ENCODE measurements around the gene ULK4. TPM values are rescaled to one million over a fixed set of nuclear protein-coding genes. Genes with fewer than 3 reads are reported as not detected.
"Not testable (repeated sequence)": the region's sequence is repeated elsewhere in the genome, so short reads cannot be mapped to it uniquely, and the experiment has no call there.

ULK4 gene
- total RNA-seq, 1 donor from 2014 or later: 13.3 TPM

GRCh38 chr3:41321642-41321980 is 640.3 kb downstream of the ULK4 start:
- ATAC-seq: no peak
- DNase-seq (ENCODE audit: low spot score): no peak
- intact Hi-C loops (cut with DNase I): no loop called here

- intact Hi-C loops (cut with DNase I): no loop called here
- DNase-seq (ENCODE audit: low spot score) (no peak), ATAC-seq (no peak)
Measured at GRCh38 chr3:41320953-41321641, 640.8 kb downstream of the ULK4 start.

GRCh38 chr3:41318520-41318919 is 643.4 kb downstream of the ULK4 start:
- ATAC-seq (no peak), DNase-seq (ENCODE audit: low spot score) (no peak)
- intact Hi-C loops (cut with DNase I): no loop called here

- intact Hi-C loops (cut with DNase I): no loop called here
- ATAC-seq: no peak
Measured at GRCh38 chr3:41317718-41318117, 644.2 kb downstream of the ULK4 start.

DNA sequence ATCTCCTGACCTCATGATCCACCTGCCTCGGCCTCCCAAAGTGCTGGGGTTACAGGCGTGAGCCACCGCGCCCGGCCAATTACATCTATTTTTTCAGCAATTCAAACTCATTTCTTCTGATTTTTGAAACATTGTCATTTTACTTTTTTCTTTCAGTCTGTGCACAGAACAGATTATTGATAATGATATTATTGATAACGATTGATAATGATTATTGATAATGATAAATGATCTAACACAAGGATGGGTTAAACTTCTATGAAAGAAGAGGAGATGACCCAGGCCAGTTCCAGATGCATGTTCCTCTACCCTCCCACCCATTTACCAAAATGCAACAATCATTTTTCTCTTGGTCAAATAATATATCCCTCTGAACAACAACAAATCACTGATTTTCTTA is 644.6 kb downstream of the ULK4 start:
- no peak for ATAC-seq
- intact Hi-C loops (cut with DNase I): no loop called here
- no peak for DNase-seq (ENCODE audit: low spot score)

More at GRCh38 chr3:41317718-41318117, 644.2 kb downstream of the ULK4 start:
- DNase-seq (ENCODE audit: low spot score): no peak

DNA sequence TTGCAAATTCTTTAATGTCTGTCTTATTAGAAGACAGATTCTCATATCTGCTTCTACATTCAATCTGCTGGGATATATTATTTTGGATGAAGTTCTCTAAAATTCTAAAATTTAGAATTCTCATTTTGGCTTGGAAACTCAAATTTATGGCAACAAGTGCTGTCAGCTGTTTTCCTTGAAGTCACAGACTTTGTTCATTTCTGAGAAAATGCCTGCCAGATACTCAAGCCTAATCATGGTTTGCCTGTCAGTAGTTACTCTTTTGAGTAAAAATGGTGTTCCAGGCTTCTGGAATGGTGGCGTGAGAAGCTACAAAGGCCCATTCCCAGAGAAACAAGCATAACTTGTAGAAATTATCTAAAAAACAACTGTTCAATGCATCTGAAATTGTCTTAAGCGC is 646.8 kb downstream of the ULK4 start:
- no peak for DNase-seq (ENCODE audit: low spot score)
- no peak for ATAC-seq
- intact Hi-C loops (cut with DNase I): no loop called here

DNA sequence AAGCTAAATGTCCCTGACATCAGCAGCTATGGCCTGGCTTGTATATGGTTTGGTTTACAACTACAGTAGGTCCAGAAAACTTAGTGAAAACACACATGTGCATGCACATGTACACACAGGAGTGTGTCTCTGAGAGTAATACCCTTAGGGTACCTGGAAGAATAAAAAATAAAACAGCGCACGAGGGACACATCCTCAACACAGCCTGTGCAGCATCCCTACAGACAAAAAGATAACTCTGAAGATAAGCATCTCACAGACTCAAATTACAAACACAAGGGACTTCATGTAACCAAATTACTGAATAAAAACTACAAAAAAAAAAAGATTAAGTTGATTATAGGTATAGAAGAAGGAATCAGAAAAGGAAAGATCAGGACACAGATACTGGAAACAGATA is 653.8 kb downstream of the ULK4 start:
- no peak for ATAC-seq
- intact Hi-C loops (cut with DNase I): no loop called here
- DNase-seq (ENCODE audit: low spot score): no peak

DNA sequence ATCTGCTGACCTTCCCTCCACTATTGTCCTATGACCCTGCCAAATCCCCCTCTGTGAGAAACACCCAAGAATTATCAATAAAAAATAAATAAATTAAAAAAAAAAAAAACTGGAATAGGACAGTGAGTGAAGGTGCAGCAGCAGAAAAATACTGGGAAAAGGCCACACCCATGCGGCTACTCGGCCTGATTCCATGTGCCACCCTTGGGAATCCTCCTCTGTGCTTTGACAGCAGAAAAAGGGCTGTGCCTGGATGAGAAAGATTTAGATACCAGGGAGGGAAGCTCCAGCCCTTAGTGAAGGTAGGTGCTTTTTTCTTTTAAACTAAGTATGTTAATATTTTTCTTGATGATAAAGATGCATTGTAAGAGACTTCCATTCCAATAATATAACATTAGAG is 654.8 kb downstream of the ULK4 start:
- intact Hi-C loops (cut with DNase I): no loop called here
- peak; percentile 64 for ATAC-seq
- no peak for DNase-seq (ENCODE audit: low spot score)

GRCh38 chr3:41304593-41304992 is 657.3 kb downstream of the ULK4 start:
- ATAC-seq (no peak), DNase-seq (ENCODE audit: low spot score) (no peak)
- intact Hi-C loops (cut with DNase I): no loop called here

- no peak for ATAC-seq
- DNase-seq (ENCODE audit: low spot score): no peak
- intact Hi-C loops (cut with DNase I): no loop called here
Measured at GRCh38 chr3:41302295-41302694, 659.6 kb downstream of the ULK4 start.

DNA sequence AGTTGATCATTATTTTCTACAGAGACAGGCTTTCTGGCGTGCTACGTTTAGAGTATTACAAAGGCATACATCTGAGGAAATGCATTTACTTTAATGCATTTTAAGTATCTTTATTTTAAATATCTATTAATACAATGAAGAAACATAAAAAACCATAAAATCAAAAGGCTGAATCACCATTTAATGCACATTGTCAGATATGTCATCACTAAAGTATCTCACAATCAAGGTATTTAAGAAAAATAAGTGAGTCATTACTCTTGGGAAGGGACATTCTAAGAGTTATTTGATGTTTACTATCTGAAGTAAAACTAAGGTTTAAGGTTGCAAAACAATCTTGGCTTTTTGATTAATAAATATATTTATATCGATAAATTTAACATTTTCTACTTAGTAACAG is 660.4 kb downstream of the ULK4 start:
- DNase-seq (ENCODE audit: low spot score) (no peak), ATAC-seq (no peak)
- intact Hi-C loops (cut with DNase I): no loop called here

DNA sequence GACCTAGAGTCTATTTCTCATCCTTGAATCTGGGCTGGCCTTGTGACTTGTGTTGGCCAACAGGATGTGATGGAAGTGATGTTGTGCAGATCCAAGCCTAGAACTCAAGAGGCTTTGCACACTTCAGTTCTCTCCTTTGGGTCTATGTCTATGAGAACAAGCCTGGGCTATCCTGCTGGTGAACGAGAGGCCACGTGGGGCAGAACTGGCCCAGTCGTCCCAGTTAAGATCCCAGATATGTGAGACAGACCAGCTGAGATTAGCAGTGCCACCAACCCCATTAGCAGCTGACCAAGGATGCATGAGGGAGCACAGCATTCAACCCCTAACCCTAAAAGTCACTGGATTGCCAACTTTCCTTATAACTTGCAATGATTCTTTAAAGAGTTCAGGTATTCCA is 662.9 kb downstream of the ULK4 start:
- ATAC-seq (no peak), DNase-seq (ENCODE audit: low spot score) (no peak)
- intact Hi-C loops (cut with DNase I): no loop called here

DNA sequence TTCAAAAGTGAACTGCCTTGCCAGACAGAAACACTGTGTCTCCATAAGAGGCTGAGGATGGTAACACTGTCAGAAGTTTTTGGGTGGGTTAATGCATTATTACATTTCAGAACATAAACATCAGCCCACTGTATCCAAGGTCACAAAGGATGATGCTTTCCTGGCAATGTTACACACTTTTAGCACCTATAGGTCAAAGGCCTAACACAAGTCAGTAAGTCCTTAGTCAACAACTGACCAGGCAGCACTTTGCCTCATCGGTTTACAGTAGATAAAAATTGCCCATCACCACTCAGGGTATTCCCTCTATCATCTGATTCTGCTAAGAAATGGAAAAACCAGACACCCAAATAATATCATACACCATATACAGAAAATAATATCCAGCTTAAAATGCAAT is 664.2 kb downstream of the ULK4 start:
- DNase-seq (ENCODE audit: low spot score): no peak
- intact Hi-C loops (cut with DNase I): no loop called here
- ATAC-seq: no peak

GRCh38 chr3:41296556-41296955 is 665.3 kb downstream of the ULK4 start:
- intact Hi-C loops (cut with DNase I): no loop called here
- no peak for ATAC-seq
- DNase-seq (ENCODE audit: low spot score): no peak

- ATAC-seq (no peak), DNase-seq (ENCODE audit: low spot score) (no peak)
- intact Hi-C loops (cut with DNase I): no loop called here
Measured at GRCh38 chr3:41295740-41296139, 666.2 kb downstream of the ULK4 start.

DNA sequence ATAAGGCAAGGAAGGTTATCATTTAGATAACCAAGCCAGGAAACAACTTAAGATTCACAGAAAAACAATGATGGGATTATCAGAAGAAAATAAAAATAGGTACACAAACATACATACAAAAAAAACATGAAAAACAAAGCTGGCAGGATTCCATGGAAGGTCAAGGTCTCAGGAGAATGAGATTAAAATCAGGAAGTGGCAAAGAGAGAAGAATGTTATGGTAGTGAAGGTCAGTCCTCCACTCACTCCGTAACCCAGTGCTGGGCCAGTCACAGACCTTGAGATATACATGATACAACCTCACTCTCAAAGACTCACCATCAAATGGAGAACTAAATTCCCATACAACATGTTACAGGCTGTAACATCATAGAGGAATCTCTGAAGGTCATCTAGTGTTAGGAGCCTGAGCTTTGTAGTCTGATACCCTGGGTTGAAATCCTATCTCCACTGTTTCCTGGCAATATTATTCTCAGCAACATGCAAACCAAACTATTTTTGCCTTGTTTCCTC is 668.7 kb downstream of the ULK4 start:
- ATAC-seq: no peak
- intact Hi-C loops (cut with DNase I): no loop called here
- no peak for DNase-seq (ENCODE audit: low spot score)

- intact Hi-C loops (cut with DNase I): no loop called here
Measured at GRCh38 chr3:41290736-41291135, 671.2 kb downstream of the ULK4 start.

DNA sequence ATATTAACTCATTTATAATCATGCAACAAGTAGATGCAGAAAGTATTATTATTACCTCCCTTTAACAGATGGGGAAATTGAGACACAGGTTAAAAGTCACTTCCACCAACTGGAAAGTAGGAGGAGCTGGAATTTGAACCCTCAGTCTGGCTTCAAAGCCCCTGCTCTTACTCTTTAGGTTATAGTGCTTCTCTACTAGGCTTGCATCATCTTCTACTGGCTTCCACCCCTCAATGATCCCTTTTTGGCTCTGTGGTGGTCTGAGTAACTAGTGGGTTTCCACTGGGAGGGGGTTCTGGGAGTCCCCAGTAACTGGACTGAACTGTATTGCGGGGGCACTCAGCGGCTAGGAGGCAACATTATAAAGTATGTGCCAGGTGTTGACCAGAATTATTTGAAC is 671.6 kb downstream of the ULK4 start:
- DNase-seq (ENCODE audit: low spot score): no peak
- intact Hi-C loops (cut with DNase I): no loop called here
- ATAC-seq: no peak

More at GRCh38 chr3:41290736-41291135, 671.2 kb downstream of the ULK4 start:
- ATAC-seq (no peak), DNase-seq (ENCODE audit: low spot score) (no peak)

- intact Hi-C loops (cut with DNase I): no loop called here
- no peak for ATAC-seq
- DNase-seq (ENCODE audit: low spot score): no peak
Measured at GRCh38 chr3:41288785-41289184, 673.1 kb downstream of the ULK4 start.

GRCh38 chr3:41286305-41286704 is 675.6 kb downstream of the ULK4 start:
- DNase-seq (ENCODE audit: low spot score) (no peak), ATAC-seq (no peak)
- intact Hi-C loops (cut with DNase I): no loop called here

DNA sequence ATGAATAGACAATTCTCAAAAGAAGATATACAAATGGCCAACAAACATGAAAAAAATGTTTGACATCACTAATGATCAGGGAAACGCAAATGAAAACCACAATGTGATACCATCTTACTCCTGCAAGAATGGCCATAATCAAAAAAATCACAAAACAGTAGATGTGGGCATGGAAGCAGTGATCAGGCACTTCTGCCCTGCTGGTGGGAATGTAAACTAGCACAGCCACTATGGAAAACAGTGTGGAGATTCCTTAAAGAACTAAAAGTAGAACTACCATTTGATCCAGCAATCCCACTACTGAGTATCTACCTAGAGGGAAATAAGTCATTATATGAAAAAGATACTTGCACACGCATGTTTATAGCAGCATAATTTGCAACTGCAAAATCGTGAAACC is 677.0 kb downstream of the ULK4 start:
- DNase-seq (ENCODE audit: low spot score); ATAC-seq; intact Hi-C loops (cut with DNase I): not testable (repeated sequence)
